HL-60 (cell line): ENCODE results near the gene CLIC6.

Source experiments
- CTCF ChIP-seq: IDR thresholded peaks from one replicate; pipeline ENCODE4 v1.5.1; 2011; ENCODE audit warnings: low read length, control low read depth, inconsistent platforms; ENCODE audit not compliant: insufficient read depth
- POLR2AphosphoS5 ChIP-seq: IDR thresholded peaks from 2 replicates; pipeline ENCODE4 v1.6.1; 2012; ENCODE audit warnings: low read depth
- REST ChIP-seq: IDR thresholded peaks from 2 replicates; pipeline ENCODE4 v1.6.1; 2012; ENCODE audit warnings: low read depth; ENCODE audit not compliant: insufficient replicate concordance

GRCh38 chr21:34635307-34635706 lies 33.5 kb upstream of the CLIC6 start:
- TF ChIP-seq CTCF (no peak), REST (no peak), POLR2AphosphoS5 (no peak)
